ENCODE results near the gene SORCS2.

Gene SORCS2

GRCh38 chr4:7190691-7191545, 1.4 kb upstream of the SORCS2 start:
- no peak for DNase-seq (ENCODE audit: extremely low read depth, insufficient read length)
- peaks cover 1% of the 10 kb centered on the region; the same call in 1 of the 2 replicates for H3K27me3 ChIP-seq (replicated peaks; ENCODE audit: control insufficient read depth, insufficient read depth, low read length)
- TF ChIP-seq, protein P1, sequence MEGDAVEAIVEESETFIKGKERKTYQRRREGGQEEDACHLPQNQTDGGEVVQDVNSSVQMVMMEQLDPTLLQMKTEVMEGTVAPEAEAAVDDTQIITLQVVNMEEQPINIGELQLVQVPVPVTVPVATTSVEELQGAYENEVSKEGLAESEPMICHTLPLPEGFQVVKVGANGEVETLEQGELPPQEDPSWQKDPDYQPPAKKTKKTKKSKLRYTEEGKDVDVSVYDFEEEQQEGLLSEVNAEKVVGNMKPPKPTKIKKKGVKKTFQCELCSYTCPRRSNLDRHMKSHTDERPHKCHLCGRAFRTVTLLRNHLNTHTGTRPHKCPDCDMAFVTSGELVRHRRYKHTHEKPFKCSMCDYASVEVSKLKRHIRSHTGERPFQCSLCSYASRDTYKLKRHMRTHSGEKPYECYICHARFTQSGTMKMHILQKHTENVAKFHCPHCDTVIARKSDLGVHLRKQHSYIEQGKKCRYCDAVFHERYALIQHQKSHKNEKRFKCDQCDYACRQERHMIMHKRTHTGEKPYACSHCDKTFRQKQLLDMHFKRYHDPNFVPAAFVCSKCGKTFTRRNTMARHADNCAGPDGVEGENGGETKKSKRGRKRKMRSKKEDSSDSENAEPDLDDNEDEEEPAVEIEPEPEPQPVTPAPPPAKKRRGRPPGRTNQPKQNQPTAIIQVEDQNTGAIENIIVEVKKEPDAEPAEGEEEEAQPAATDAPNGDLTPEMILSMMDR (IDR thresholded peaks at IDR 0.05; ENCODE audit: insufficient read depth, low read length, poor library complexity, severe bottlenecking) = no peak
- no peaks in the 10 kb centered on the region for H3K36me3 ChIP-seq (ENCODE audit: control insufficient read depth, insufficient read depth, low read length)
- no peak overlapping the region for H3K4me3 ChIP-seq (replicated peaks; ENCODE audit: low read depth, low read length)

- TF ChIP-seq, protein P1 (IDR thresholded peaks at IDR 0.05; ENCODE audit: insufficient read depth, low read length, poor library complexity, severe bottlenecking) = no peak
- Histone ChIP-seq H3K27me3 (replicated peaks; ENCODE audit: control insufficient read depth, insufficient read depth, low read length) (peaks cover 1% of the 10 kb centered on the region; the same call in 1 of the 2 replicates), H3K36me3 (ENCODE audit: control insufficient read depth, insufficient read depth, low read length) (no peaks in the 10 kb centered on the region), H3K4me3 (replicated peaks; ENCODE audit: low read depth, low read length) (no peak overlapping the region)
- DNase-seq (ENCODE audit: extremely low read depth, insufficient read length) = no peak
Observed at GRCh38 chr4:7191546-7192251, 639 bp upstream of the SORCS2 start.

DNA sequence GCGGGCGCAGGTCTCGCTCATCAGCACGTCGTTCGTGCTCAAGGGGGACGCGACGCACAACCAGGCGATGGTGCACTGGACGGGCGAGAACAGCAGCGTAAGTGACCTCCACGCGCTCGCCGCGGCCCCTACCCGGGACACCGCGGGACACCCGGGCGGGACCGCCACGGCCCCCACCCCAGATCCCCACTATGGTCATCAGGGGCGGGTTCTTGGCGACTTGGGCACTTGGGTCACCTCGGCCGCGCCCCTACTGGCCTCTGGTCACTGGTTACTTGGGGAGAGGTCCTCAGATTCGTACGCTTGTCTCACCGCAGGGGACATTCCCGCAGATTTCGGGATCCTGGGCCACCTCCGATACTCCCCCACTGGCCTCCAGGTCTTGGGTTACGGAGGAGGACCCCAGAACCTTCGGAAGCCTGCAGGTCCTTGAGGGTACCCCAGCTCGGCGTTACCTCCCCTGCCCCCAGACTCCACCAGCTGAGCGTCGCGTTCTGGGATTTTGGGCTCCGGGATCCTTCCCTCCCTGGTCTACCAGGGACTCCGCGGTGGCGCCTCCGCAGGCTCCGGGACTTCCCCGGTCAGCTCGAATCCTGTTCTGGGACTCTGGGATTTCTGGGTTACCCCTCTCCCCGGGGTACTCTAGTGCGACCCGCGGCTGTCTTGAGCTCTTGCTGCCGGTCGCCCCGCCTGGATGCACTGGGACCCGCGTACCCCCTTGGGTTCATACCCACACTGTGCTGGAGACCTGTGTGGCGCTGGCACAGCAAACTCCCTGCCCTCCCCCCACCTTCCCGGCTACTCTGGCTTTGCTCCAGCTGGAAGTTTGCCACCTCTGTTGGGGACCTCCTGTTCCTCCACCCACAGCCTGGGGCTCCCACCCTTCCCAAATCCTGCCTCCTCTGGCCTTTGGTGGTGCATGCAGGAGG, 956 bp downstream of the SORCS2 start:
- H3K4me3 ChIP-seq (replicated peaks; ENCODE audit: low read depth, low read length) = no peak overlapping the region
- no peak for DNase-seq (ENCODE audit: extremely low read depth, insufficient read length)

DNA sequence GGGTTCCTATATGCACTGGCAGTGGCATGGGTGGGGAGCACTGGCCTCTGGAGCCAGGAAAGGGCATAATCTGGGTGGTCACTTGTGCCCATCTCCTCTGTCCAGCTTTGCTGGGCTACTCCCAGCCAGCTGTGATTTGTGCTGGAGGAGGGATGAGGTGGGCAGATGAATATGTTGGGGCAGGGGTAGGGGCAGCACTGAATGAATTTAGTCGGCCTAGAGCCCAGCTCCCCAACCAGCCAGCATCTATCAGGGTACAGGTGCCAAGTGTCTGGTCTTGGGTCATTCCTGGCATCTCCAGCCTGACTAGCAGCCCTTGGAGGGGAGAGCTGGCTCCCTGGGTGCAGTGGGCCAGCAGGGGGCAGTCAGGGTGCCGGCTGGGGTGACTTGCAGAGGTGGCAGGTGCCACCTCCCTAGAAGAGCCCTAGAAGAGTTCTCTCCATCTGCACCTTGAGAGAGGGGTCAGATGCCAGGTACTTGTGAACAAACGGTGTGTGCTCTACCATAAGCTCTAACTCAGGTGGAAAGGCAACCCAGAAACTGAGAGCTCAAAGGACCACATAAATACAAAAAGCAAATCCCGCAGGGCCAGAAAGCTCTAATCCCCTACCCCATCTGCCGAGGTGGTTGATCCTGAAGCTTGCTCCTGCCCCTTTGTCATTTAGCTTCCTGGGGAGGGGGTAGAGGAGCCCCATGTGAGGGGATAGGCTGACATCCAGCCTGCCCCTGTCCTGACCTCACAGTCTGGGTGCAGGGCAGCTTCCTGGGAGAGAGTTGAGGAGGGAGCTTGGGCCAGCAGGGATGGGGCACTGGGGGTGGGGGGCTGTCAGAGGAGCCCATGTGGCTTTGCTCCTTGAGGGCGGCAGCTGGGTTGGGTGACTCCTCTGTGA, 2.2 kb downstream of the SORCS2 start:
- Histone ChIP-seq H3K36me3 (ENCODE audit: control insufficient read depth, insufficient read depth, low read length) (no peaks in the 10 kb centered on the region), H3K27me3 (replicated peaks; ENCODE audit: control insufficient read depth, insufficient read depth, low read length) (no peaks in the 10 kb centered on the region; the same call in 1 of the 2 replicates), H3K4me3 (replicated peaks; ENCODE audit: low read depth, low read length) (no peak overlapping the region)
- no peak for DNase-seq (ENCODE audit: extremely low read depth, insufficient read length)
- TF ChIP-seq, protein P1 (IDR thresholded peaks at IDR 0.05; ENCODE audit: insufficient read depth, low read length, poor library complexity, severe bottlenecking) = peak; percentile 53

More for the DNA sequence above, 956 bp downstream of the SORCS2 start:
- TF ChIP-seq, protein P1 (IDR thresholded peaks at IDR 0.05; ENCODE audit: insufficient read depth, low read length, poor library complexity, severe bottlenecking) = no peak
- Histone ChIP-seq H3K27me3 (replicated peaks; ENCODE audit: control insufficient read depth, insufficient read depth, low read length) (peaks cover 1% of the 10 kb centered on the region; the same call in 1 of the 2 replicates), H3K36me3 (ENCODE audit: control insufficient read depth, insufficient read depth, low read length) (no peaks in the 10 kb centered on the region)

Data from GM06990 (cell line).